Embryonic facial prominence (tissue), 1 donor: ENCODE data around the gene R3HDM2.
A peak's percentile ranks its signal among the peaks of the same experiment; 100 is the strongest.
"Not testable (repeated sequence)": the region's sequence is repeated elsewhere in the genome, so short reads cannot be mapped to it uniquely, and the experiment has no call there.

Experiments
- DNase-seq: peaks from one replicate; pipeline ENCODE4 v3.0.0-alpha.2; 2016; ENCODE audit errors: extremely low spot score

R3HDM2 gene

DNA sequence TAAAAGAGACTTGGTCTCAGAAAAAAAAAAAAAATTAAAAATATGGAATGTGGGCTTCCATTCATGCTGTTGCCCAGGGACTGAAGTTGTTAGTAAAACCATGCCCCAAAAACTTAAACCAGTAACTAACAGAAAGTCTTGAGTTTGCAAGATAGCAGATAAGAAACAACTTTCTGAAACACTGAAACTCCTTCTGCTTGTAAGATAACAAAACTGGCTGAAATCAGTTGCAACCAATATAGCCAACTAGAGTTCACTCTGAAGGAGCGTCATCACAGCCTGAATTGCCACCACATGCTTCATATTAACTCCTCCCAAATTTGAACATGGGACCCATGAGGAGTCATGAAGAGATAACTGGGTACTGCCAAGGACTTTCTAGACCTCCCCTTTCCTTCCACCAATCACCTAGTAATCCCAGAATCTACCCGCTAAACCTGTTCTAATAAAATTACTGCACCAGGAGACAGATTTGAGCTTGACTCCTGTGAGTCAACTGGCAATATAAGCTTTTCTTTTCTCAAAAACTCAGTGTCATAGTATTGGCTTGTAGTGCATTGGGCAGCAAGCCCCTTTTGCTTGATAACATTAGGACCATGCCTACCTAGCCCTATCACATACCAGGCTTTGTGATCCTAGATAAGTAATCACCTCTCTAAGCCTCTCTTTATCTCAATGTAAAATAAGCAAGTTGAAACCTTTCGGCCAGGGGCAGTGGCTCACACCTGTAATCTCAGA lies 53.6 kb downstream of the R3HDM2 start:
- no peak for DNase-seq

GRCh38 chr12:57372233-57372632 lies 58.6 kb downstream of the R3HDM2 start:
- DNase-seq = no peak

DNA sequence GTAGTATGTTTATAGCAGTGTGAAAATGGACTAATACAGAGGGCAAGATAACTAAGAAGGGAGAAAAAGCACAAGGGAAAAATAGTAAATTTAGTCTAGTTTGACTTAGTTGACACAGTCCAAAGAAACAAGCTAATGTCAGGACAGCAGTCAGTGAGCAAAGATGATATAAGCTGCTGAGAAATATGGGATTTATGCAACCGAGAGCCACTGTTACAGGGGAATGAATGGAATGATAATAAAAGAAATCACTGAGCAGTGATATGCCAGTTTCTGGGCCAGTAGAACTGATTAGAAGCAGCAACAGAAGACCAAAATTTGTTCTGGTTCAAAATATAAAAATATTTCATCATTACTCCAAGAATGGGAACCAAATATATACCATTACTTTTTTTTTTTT lies 60.1 kb downstream of the R3HDM2 start:
- DNase-seq = no peak

DNA sequence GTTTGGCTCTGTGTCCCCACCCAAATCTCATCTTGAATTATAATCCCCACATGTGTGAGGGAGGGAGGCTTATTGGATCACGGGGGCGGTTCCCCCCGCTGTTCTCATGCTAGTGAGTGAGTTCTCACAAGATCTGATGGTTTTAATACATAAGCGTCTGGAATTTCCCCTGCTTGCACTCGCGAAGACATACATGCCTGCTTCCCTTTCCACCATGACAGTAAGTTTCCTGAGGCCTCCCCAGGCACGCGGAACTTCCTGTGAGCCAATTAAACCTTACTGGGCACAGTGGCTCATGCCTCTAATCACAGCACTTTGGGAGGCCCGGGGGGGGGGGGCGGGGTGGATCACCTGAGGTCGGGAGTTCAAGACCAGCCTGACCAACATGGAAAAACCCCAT lies 60.8 kb downstream of the R3HDM2 start:
- no peak for DNase-seq

GRCh38 chr12:57369202-57369601 lies 61.6 kb downstream of the R3HDM2 start:
- DNase-seq = no peak

DNA sequence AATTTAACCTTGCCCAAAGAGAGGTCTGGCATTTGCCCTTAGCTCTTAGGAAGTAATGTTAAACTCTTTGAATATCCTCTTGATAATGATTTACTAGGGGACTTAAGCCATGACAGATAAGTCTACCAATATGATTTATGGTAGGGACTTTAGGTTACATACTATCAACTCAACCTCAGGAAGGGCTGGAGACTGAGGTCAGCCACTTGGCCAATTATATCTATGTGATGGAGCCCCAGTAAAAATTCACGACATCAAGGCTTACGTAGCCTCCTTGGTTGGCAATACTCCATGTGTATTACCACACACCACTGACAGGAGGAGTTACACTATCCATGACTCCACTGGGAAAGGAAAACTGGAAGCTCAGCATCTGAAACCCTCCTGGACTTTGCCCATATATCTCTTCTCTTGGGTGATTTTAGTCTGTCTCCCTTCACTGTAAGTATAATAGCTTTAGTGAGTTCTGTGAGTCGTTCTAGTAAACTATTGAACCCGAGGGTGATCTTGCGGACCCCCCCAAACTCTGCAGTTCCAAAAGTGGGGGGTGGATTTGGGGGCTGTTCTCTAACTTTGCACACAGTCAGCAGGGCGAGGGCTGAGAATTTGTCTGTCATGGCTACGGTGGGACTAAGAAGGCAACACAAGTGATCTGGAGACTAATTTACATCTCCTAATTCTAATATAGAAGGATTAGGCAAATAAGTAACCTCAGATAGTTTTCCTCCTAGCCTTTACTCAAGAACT lies 62.3 kb downstream of the R3HDM2 start:
- no peak for DNase-seq

GRCh38 chr12:57367121-57367520 lies 63.7 kb downstream of the R3HDM2 start:
- no peak for DNase-seq

DNA sequence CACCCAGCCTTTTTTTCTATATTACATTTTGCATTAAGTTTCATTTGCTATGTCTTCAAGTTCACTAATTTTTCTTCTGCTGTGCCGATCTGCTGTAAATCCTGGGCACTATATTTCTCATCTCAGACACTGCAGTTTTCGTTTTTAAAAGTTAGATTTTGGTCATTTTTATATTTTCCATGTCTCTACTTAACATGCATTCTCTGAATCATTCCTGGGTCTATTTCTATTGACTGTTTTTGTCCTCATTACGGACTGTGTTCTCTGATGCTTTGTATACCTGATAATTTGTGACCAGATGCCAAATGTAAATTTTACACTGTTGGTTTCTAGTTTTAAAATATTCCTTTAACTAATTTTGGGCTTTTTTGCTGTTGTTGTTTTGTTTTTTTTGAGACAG lies 64.5 kb downstream of the R3HDM2 start:
- no peak for DNase-seq

DNA sequence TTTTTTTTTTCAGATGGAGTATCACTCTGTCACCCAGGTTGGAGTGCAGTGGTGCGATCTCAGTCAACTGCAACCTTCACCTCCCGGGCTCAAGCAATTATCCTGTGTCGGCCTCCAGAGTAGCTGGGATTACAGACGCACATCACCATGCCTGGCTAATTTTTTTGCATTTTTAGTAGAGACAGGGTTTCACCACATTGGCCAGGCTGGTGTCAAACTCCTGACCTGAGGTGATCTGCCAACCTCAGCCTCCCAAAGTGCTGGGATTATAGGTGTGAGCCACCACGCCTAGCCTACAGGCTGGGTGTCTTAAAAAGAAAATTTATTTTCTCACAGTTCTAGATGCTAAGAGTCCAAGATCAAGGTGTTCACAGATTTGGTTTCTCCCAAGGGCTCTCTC lies 66.7 kb downstream of the R3HDM2 start:
- not testable (repeated sequence) for DNase-seq

- no peak for DNase-seq
Measured at GRCh38 chr12:57360468-57360867, 70.4 kb downstream of the R3HDM2 start.

GRCh38 chr12:57358646-57359045 lies 72.2 kb downstream of the R3HDM2 start:
- no peak for DNase-seq

- DNase-seq = no peak
Measured at GRCh38 chr12:57355734-57356133, 75.1 kb downstream of the R3HDM2 start.

DNA sequence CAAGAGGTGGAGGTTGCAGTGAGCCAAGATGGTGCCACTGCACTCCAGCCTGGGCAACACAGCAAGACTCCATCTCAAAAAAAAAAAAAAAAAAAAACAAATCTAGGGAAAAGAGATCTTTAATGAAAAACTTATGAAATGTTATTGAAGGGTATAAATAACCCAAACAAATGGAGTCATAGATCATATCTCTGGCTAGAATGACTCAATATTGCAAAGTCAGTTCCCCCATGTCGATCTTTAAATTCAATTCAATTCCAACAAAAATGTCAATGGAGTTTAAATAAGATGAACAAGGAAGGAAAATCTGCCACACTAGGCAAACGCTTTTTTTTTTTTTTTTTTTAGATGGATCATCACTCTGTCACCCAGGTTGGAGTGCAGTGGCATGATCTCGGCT lies 78.7 kb downstream of the R3HDM2 start:
- no peak for DNase-seq

DNA sequence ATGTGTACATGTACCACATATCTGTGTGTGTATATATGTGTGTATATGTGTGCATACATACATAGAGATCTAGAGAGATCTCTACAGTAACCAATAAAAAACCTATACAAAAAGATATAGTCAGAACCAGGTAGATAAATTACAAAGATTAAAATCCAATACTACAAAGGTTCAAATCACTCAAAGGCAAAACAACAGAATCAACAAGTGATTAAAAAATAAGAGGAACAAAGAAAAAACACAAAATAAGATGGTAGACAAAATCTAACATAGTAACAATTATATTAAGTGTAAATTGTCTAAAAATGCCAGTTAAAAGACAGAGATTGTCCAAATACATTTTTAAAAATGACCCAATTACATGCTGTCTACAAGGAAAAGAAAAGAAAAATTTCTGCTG lies 83.6 kb downstream of the R3HDM2 start:
- no peak for DNase-seq

- no peak for DNase-seq
Measured at GRCh38 chr12:57343703-57344378, 87.0 kb downstream of the R3HDM2 start.

GRCh38 chr12:57342207-57342691 lies 88.6 kb downstream of the R3HDM2 start:
- DNase-seq = peak; percentile 17

GRCh38 chr12:57341275-57341990 lies 89.4 kb downstream of the R3HDM2 start:
- no peak for DNase-seq

GRCh38 chr12:57340104-57340503 lies 90.7 kb downstream of the R3HDM2 start:
- no peak for DNase-seq

- DNase-seq = not testable (repeated sequence)
Measured at GRCh38 chr12:57336299-57336698, 94.5 kb downstream of the R3HDM2 start.

GRCh38 chr12:57334219-57334618 lies 96.6 kb downstream of the R3HDM2 start:
- no peak for DNase-seq

- no peak for DNase-seq
Measured at GRCh38 chr12:57332646-57333312, 98.1 kb downstream of the R3HDM2 start.
